ENCODE measurements around the gene TRAM2.

Gene TRAM2

GRCh38 chr6:52577022-52577777, at the start of gene TRAM2:
TSS of gene TRAM2 (minus strand) at chr6:52577060. CDS start at chr6:52576915, 145 bp downstream.
- peak; percentile 36 to 85 for DNase-seq

- DNase-seq: no peak
Observed at GRCh38 chr6:52622810-52623209, 46.0 kb upstream of the TRAM2 start.

- DNase-seq: no peak
Observed at GRCh38 chr6:52621631-52622030, 44.8 kb upstream of the TRAM2 start.

- no peak for DNase-seq
Observed at GRCh38 chr6:52620906-52621190, 44.0 kb upstream of the TRAM2 start.

GRCh38 chr6:52620055-52620905, 43.4 kb upstream of the TRAM2 start:
- DNase-seq: no peak

GRCh38 chr6:52617087-52617486, 40.2 kb upstream of the TRAM2 start:
- no peak for DNase-seq

GRCh38 chr6:52616059-52616690, 39.3 kb upstream of the TRAM2 start:
- no peak for DNase-seq

- DNase-seq: no peak
Observed at GRCh38 chr6:52612336-52613054, 35.6 kb upstream of the TRAM2 start.

GRCh38 chr6:52611833-52612232, 35.0 kb upstream of the TRAM2 start:
- DNase-seq: no peak

- no peak for DNase-seq
Observed at GRCh38 chr6:52610745-52611355, 34.0 kb upstream of the TRAM2 start.

- DNase-seq: no peak
Observed at GRCh38 chr6:52610011-52610410, 33.2 kb upstream of the TRAM2 start.

- DNase-seq: no peak
Observed at GRCh38 chr6:52605610-52606185, 28.8 kb upstream of the TRAM2 start.

GRCh38 chr6:52603000-52603795, 26.3 kb upstream of the TRAM2 start:
- DNase-seq: no peak

GRCh38 chr6:52598824-52599190, 21.9 kb upstream of the TRAM2 start:
- DNase-seq: no peak

GRCh38 chr6:52598123-52598823, 21.4 kb upstream of the TRAM2 start:
- peak; percentile 56 to 89 for DNase-seq

GRCh38 chr6:52597738-52598122, 20.9 kb upstream of the TRAM2 start:
- no peak for DNase-seq

- DNase-seq: no peak
Observed at GRCh38 chr6:52596371-52597028, 19.6 kb upstream of the TRAM2 start.

GRCh38 chr6:52595796-52596130, 18.9 kb upstream of the TRAM2 start:
- DNase-seq: no peak

GRCh38 chr6:52595000-52595795, 18.3 kb upstream of the TRAM2 start:
- DNase-seq: peak; percentile 29 to 36

GRCh38 chr6:52594221-52594620, 17.4 kb upstream of the TRAM2 start:
- DNase-seq: no peak

Data from NCI-H446 (cell line).